Right kidney (tissue), 1 donor: ENCODE measurements around the gene GLS.

Experiments used
- DNase-seq: peaks from one replicate; pipeline ENCODE4 v3.0.0-alpha.2; 2016

GLS gene

GRCh38 chr2:190970873-190971506 lies 90.4 kb downstream of the GLS start:
- DNase-seq = no peak

- DNase-seq = no peak
Measured at GRCh38 chr2:190972213-190972612, 91.6 kb downstream of the GLS start.

GRCh38 chr2:190972846-190973245 lies 92.2 kb downstream of the GLS start:
- no peak for DNase-seq

GRCh38 chr2:190973262-190973661 lies 92.6 kb downstream of the GLS start:
- DNase-seq = no peak

- no peak for DNase-seq
Measured at GRCh38 chr2:190973726-190974628, 93.4 kb downstream of the GLS start.

- no peak for DNase-seq
Measured at GRCh38 chr2:190974629-190975361, 94.2 kb downstream of the GLS start.

GRCh38 chr2:190976521-190976920 lies 95.9 kb downstream of the GLS start:
- DNase-seq = no peak

- no peak for DNase-seq
Measured at GRCh38 chr2:190977505-190977904, 96.9 kb downstream of the GLS start.

GRCh38 chr2:190978389-190979053 lies 97.9 kb downstream of the GLS start:
- no peak for DNase-seq

- DNase-seq = peak; percentile 78
Measured at GRCh38 chr2:190979906-190980629, 99.4 kb downstream of the GLS start.

- no peak for DNase-seq
Measured at GRCh38 chr2:190980630-190981209, 100.1 kb downstream of the GLS start.

- DNase-seq = no peak
Measured at GRCh38 chr2:190981333-190981732, 100.7 kb downstream of the GLS start.

- DNase-seq = no peak
Measured at GRCh38 chr2:190981733-190982132, 101.1 kb downstream of the GLS start.

GRCh38 chr2:190982262-190983034 lies 101.8 kb downstream of the GLS start:
- DNase-seq = no peak

GRCh38 chr2:190984595-190984994 lies 104.0 kb downstream of the GLS start:
- DNase-seq = no peak

GRCh38 chr2:190986221-190986953 lies 105.8 kb downstream of the GLS start:
- DNase-seq = no peak

GRCh38 chr2:190987116-190987515 lies 106.5 kb downstream of the GLS start:
- DNase-seq = no peak

- no peak for DNase-seq
Measured at GRCh38 chr2:190987938-190988337, 107.3 kb downstream of the GLS start.

- DNase-seq = no peak
Measured at GRCh38 chr2:190988910-190989309, 108.3 kb downstream of the GLS start.

- DNase-seq = no peak
Measured at GRCh38 chr2:190990132-190990531, 109.5 kb downstream of the GLS start.
